GM21390 (cell line): ENCODE results near the gene EMP3.
"Not testable (repeated sequence)": the region's sequence is repeated elsewhere in the genome, so short reads cannot be mapped to it uniquely, and the experiment has no call there.

Source experiments
- ATAC-seq: cut with Tn5 transposase; IDR thresholded peaks from one replicate; pipeline ENCODE4 v1.9.1; 2021; ENCODE audit not compliant: unreplicated experiment

EMP3 gene

DNA sequence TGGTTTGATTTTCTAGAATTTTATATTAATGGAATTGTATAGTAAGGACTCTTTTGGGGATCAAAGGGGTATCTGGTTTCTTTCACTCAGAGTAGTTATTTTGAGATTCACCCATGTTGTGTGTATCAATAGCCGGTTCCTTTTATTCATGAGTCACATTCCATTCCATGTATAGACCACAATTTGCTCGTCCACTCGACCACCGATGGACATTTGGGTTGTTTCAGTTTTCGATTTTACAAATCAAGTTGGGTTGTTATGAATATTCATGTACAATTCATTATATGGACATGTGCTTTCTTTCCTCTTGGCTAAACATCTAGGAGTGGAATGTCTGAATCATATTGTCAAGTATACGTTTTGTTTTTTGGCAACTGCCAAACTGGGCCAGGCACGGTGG lies 9.6 kb upstream of the EMP3 start:
- no peak for ATAC-seq

DNA sequence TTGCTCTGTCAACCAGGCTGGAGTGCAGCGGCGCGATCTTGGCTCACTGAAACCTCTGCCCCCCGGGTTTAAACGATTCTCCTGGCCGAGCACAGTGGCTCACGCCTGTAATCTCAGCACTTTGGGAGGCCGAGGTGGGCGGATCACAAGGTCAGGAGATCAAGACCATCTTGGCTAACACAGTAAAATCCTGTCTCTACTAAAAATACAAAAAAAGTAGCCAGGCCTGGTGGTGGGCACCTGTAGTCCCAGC lies 7.7 kb upstream of the EMP3 start:
- ATAC-seq: not testable (repeated sequence)

- ATAC-seq: no peak
Measured at GRCh38 chr19:48318286-48318987, 6.9 kb upstream of the EMP3 start.

DNA sequence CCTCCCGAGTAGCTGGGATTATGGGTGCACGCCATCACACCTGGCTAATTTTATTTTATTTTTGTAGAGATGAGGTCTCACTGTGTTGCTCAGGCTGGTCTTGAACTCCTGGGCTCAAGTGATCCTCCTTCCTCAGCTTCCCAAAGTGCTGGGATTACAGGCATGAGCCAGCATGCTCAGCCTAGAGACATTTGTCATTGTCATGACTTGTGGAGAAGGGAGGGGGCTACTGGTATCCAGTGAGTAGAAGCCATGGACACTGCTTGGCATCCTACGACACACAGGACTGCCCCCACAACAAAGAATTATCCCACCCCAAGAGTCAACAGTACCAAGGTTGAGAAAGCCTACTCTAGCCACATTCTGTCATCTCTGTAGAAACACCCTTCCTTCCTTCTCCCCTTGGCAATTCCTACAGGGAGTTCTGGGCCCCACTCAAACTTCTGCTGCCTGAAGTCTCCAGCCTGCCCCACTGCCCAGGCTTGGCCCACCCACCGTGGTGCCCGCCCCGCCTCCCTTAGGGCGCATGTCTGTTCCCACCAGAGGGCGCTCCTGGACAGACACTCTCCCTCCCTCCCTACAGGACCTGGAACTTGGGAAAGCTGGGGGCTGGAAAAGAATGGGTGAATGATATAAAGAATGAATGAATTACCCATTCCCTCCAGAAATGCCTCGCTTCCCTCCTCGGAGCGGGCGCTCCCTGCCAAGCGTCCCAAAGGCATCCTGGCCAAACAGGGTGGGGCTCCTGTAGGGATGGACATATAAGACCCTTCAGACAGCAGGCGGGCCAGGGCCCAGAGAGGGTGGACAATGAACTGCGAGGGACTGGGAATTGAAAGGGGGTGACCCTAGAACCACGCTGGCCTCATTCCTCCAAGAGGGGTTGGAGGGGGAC lies 5.5 kb upstream of the EMP3 start:
- ATAC-seq: no peak

DNA sequence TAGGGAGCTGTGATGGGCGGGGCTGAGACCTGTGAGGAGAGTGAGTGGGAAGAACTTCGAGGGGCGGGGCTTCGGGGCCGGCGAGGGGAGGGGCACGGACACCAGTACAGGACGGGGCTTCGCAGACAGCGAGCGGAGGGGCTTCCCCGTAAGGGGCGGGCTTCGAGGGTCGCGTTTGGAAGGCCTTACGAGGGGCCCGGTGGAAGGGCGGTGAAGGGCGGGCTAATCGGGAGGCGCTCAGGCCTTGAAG lies 4.1 kb upstream of the EMP3 start:
- ATAC-seq: peak; percentile 36

- peak; percentile 48 for ATAC-seq
Measured at GRCh38 chr19:48321622-48322591, 3.4 kb upstream of the EMP3 start.

GRCh38 chr19:48329167-48329891 lies 4.0 kb downstream of the EMP3 start:
- ATAC-seq: no peak

DNA sequence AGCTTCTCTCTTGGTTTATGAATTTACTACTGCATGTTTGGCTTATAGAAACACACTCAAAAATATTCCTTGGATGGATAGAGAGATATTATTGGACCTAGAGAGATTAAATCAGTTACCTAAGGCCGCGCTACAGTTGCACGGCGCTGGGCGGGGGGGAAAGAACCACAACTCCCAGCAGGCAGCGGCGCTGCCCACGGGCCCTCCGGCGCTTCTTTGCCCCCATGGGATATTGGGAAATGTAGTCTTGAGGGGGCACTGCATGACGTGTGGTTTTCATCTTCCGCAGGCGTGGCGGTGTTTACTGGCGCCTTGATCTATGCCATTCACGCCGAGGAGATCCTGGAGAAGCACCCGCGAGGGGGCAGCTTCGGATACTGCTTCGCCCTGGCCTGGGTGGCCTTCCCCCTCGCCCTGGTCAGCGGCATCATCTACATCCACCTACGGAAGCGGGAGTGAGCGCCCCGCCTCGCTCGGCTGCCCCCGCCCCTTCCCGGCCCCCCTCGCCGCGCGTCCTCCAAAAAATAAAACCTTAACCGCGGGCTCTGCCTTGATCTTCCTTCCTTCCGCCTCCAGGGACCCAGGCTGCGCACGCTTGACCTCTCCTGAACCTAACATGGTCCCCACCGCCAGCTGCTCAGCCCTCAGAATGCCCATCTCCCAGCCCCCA lies 4.8 kb downstream of the EMP3 start:
- peak; percentile 22 for ATAC-seq

GRCh38 chr19:48332351-48332661 lies 7.0 kb downstream of the EMP3 start:
- no peak for ATAC-seq

- peak; percentile 53 for ATAC-seq
Measured at GRCh38 chr19:48332662-48333466, 7.5 kb downstream of the EMP3 start.

DNA sequence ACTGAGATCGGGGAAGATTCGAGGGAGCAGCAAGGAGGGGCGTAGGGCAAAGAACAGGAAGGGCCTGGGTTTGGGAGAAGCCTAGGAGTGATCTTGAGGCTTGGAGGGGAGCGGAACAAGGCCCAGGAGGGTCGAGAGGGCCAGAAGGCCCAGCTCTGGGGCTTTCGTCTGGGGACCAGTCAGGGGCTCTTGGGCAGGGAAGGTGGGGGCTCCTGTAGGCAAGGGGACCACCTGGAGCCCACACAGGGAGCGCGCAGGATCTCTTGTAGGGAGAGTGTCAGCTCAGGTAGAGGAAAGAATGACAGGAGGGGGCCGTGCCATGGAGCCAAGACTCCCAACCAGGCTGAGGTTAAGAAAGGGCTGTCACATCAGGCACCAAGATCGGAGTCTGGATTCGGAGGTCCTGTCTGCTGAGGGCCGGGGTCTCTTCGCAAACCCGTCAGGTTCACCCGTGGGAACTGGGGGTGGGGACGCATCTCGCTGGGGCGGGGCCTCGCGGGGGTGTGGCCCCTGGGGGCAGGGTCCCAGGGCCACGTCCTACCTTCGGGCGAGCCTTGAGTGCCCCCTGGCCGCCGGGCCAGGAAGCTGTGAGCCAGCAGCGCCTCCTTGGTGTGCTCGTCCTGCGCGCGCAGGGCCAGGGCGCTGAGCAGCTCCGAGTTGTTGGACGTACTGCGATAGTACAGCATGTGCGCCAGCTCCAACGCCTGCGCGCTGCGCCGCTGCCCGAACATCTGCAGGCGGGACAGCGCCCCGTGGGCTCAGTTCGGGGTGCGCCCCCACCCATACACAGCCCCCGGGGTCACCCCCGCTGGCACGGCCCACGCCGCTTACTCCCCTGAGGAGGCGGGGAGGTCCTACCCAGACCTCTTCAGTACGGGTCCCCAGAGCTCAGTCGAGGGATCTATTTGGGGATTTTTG lies 8.4 kb downstream of the EMP3 start:
- ATAC-seq: peak; percentile 49

DNA sequence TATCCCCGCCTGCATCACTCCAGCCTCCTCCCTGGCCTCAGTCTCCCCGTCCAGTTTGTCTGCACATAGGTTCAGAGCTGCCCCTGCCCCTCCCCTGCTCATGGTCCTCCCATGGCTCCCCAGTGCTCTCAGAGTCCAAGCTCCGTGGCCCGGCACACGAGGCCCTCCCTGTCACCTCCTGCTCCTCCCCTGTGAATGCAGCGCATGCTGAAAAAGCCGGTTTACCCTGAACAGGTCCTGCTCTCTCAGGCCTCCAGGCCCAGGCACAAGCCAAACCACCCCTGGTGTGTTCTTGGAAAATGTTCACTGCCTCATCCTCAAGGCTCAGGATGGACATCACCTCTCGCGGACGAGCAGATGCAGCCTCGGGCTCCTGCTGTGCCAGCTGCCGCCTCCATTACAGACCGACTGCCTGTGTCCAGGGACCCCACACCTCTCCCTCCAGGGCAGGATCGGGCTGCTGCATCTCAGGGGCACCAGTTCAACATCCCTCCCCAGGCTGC lies 13.0 kb downstream of the EMP3 start:
- no peak for ATAC-seq

GRCh38 chr19:48338802-48339503 lies 13.6 kb downstream of the EMP3 start:
- ATAC-seq: no peak

GRCh38 chr19:48340995-48341394 lies 15.6 kb downstream of the EMP3 start:
- ATAC-seq: no peak

DNA sequence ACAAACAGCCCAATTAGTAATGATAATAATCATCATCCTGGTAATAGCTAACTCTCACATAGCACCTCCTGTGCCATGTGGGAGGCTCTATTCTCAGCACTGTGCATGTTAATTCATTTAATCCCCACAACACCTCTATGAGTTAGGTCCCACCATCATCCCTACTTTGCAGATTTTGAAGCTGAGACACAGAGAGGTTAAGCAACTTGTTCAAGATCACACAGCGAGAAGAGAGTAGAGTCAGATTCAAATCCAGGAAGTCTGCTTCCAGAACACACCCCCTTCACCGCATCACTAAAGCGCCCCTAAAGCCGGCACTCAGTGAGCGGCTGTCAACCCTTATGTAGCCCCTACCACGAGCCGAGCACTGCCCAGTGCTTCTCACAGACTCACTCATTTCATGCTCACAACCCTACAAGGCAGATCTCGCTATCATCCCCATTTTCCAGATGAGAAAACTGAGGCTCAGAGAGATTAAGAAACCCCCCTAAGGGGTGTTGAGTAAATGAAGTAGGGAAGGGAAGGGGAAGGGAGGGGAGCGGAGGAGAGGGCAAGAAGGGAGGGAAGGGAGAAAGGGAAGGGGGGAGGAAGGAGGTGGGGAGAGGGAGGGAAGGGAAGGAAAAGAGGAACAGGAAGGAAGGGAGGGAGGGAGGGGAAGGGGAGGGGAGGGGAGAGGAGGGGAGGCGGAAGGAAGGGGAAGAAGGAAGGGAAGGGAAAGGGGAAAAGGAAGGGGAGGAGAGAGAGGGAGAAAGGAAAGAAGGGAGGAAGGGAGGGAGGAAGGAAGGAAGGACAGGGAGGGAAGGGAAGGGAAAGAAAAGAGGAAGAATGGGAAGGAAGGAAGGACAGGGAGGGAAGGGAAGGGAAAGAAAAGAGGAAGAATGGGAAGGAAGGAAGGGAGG lies 16.4 kb downstream of the EMP3 start:
- no peak for ATAC-seq

DNA sequence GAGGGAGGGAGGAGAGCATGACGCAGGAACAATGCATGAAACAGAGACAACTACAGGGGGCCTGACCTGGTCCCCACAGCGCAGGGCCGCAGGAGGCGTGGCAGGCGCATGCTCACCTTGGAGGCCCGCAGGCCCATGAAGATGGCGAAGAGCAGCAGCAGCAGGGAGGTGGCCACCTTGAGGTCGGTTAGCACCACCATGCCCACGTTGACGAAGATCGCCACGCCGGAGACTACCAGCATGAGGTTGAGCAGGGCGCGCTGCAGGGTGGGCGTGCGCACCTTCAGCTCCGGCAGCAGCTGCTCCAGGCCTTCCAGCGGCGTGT lies 17.0 kb downstream of the EMP3 start:
- no peak for ATAC-seq

- ATAC-seq: no peak
Measured at GRCh38 chr19:48342841-48343540, 17.6 kb downstream of the EMP3 start.
